K562 (cell line): ENCODE results near the gene TRAPPC2L. TPM values are rescaled to one million over a fixed set of nuclear protein-coding genes. Genes with fewer than 3 reads are reported as not detected.

ENCODE experiments used
- ARID4B ChIP-seq: sonication (generic); formaldehyde crosslinking; IDR thresholded peaks from 2 replicates; pipeline ENCODE4 v1.8.0; 2022; ENCODE audit warnings: mild to moderate bottlenecking, missing genetic modification reagents
- CBX1 ChIP-seq: sonication (generic); IDR thresholded peaks from 2 replicates; pipeline ENCODE4 v1.6.1; 2016; ENCODE audit warnings: antibody characterized with exemption, low read depth, mild to moderate bottlenecking
- PML ChIP-seq: IDR thresholded peaks from 2 replicates; pipeline ENCODE4 v1.6.1; 2012; ENCODE audit warnings: low read length, inconsistent platforms
- TSHZ1 ChIP-seq: fragments of 250-450 bp; sonication (Bioruptor Pico); IDR thresholded peaks from 2 replicates; pipeline ENCODE4 v1.4.0; 2020; ENCODE audit warnings: mild to moderate bottlenecking, moderate library complexity
- ZBED1 ChIP-seq: IDR thresholded peaks from 2 replicates; pipeline ENCODE4 v1.6.1; 2014
- polyA plus RNA-seq, 8 experiments: library from polyadenylated mRNA; depleted of rRNA in 4 of 8; stranded (reverse) in 5 of 8; unstranded in 3 of 8; fragments of >200 nt; fragmentation: Nextera tagmentation in 2 of 8; fragmentation: Illumina TruSeq in 1 of 8; extraction: Ambion mirVana in 2 of 8; extraction: Trizol in 1 of 8; gene quantifications; 2 replicates each; pipeline versions ENCODE4 v1.2.1 to v1.2.3, GENCODE V29; 2011 to 2014; ENCODE audit warnings: inconsistent platforms in 1 of 8, missing spikeins in 1 of 8
- total RNA-seq, 7 experiments: library from RNA; depleted of rRNA in 6 of 7; stranded (reverse); fragments of >200 nt in 6 of 7; fragmentation: Illumina TruSeq in 2 of 7; extraction: Trizol in 2 of 7; gene quantifications; 2 replicates each; pipeline versions ENCODE4 v1.2.1 to v1.2.3, GENCODE V29; 2011 to 2021; ENCODE audit warnings: low replicate concordance in 1 of 7

Gene TRAPPC2L
- total and polyA plus RNA-seq, 9 of the 15 experiments (the other 6 are each of a cell fraction or from before 2014, with no cell fraction given), result 60.4 to 398 (median 97.5) TPM

GRCh38 chr16:88872650-88873331 is 15.9 kb downstream of the TRAPPC2L start (continued):
- TF ChIP-seq ARID4B (CRISPR knock-in tag) (0 out of 2 replicates have a peak, but pooled peaks have one; percentile 33), ZBED1 (0 out of 2 replicates have a peak, but pooled peaks have one; percentile 30), CBX1 (peak; percentile 63; the same call in 1 of the 2 replicates), TSHZ1 (no peak), PML (no peak)
